Measurements from ENCODE around the gene PSMB2.
A peak's percentile ranks its signal among the peaks of the same experiment; 100 is the strongest.
"Not testable (repeated sequence)": the region's sequence is repeated elsewhere in the genome, so short reads cannot be mapped to it uniquely, and the experiment has no call there.

The PSMB2 gene

DNA sequence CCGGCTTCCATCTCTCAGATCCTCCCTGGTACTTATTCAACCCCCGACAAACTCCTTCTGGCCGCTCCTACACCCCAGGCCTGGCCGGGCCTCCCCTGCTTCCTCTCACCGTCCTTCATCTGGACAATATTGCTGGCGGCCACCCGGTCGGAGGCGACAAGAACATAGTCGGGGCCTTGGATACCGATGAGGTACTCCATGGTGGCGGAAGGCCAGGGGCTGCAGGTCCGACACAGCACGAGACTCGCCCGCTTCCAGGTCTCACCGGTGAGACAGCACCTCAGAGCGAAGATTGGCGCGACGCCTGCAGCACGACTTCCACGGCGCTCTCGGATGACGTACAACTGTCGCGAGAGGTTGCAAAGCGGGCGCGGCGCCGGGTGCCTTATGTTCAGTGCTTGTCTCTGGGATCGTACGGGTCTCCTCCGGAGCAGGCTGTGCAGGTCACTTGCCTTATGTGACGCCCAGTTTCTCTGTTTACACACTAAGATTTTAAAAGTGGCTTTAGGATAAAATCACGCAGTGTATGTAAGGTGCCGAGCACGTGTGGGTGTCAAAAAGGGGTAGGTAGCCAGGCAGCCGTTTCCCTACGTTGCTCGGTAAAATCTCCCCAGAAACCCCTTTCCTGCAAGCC, at the start of gene PSMB2:
Gene PSMB2 (minus strand): TSS at position 294 of the 634 bp plus-strand sequence. CDS start 94 bp downstream, at position 200.
- TF ChIP-seq L3MBTL2 (conservative IDR thresholded peaks at IDR 0.05), result peak; percentile 74
- peak; percentile 52; the same call in 1 of the 2 replicates for TF ChIP-seq ELF4 (IDR thresholded peaks at IDR 0.05)
- TF ChIP-seq, protein P1, sequence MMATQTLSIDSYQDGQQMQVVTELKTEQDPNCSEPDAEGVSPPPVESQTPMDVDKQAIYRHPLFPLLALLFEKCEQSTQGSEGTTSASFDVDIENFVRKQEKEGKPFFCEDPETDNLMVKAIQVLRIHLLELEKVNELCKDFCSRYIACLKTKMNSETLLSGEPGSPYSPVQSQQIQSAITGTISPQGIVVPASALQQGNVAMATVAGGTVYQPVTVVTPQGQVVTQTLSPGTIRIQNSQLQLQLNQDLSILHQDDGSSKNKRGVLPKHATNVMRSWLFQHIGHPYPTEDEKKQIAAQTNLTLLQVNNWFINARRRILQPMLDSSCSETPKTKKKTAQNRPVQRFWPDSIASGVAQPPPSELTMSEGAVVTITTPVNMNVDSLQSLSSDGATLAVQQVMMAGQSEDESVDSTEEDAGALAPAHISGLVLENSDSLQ (IDR thresholded peaks at IDR 0.05), result 0 out of 2 replicates have a peak, but pooled peaks have one; percentile 53
- no peak for TF ChIP-seq FOXK2 (IDR thresholded peaks at IDR 0.05)
- TF ChIP-seq BHLHE40 (IDR thresholded peaks at IDR 0.05; ENCODE audit: borderline replicate concordance), result no peak
- no peak for TF ChIP-seq CTBP1 (IDR thresholded peaks at IDR 0.05; ENCODE audit: borderline replicate concordance)
- peak; percentile 92 for DNase-seq (ENCODE audit: extremely low spot score)
- CTCF ChIA-PET, result interaction anchor here (0.7 kb wide), 1 partner anchor 811 kb away, joined by 4 read pairs; no protein-coding TSS in a partner anchor
- POLR2A ChIA-PET, result interaction anchor here (0.7 to 1.0 kb wide), 3 partner anchors 50 to 128 kb away, joined by 3 to 4 read pairs (median 3); partner anchors contain the start of gene CLSPN

DNA sequence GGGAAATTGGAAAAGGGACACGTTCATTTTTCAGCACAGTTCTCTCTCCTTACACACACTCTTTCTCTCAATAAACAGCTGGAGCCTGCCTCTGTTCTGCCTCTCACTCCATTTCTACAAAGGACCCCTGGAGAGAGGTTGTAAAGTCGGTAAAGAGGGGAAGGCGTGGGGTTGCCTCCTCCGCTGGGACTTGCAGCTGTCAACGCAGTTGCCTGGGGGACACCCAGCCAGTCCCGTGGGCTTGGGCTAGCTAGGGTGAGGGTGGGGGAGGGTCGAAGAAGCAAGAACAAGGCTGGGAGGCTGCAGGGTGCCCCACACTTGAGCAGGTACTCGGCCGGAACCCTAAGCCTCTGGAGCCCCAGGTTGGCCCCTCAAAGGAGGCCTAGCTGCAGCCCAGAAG, 49.8 kb upstream of the PSMB2 start:
- ChIA-PET CTCF (interaction anchor here (2.2 kb wide), 1 partner anchor 25 kb away, joined by 7 read pairs; no protein-coding TSS in a partner anchor), POLR2A (interaction anchor here (0.7 to 1.1 kb wide), 2 partner anchors 10 to 49 kb away, joined by 3 read pairs; no protein-coding TSS in a partner anchor)
- no peak for TF ChIP-seq CTBP1 (IDR thresholded peaks at IDR 0.05; ENCODE audit: borderline replicate concordance)
- no peak for TF ChIP-seq SP1 (IDR thresholded peaks at IDR 0.05)
- no peak for TF ChIP-seq BHLHE40 (IDR thresholded peaks at IDR 0.05; ENCODE audit: borderline replicate concordance)
- TF ChIP-seq LEF1 (IDR thresholded peaks at IDR 0.05; ENCODE audit: borderline replicate concordance), result no peak
- TF ChIP-seq ELF4 (IDR thresholded peaks at IDR 0.05), result no peak
- no peak for TF ChIP-seq ARNT (IDR thresholded peaks at IDR 0.05)
- TF ChIP-seq FOXM1 (IDR thresholded peaks at IDR 0.05; ENCODE audit: borderline replicate concordance), result no peak
- no peak for TF ChIP-seq TARDBP (IDR thresholded peaks at IDR 0.05)
- no peak for TF ChIP-seq NFRKB (IDR thresholded peaks at IDR 0.05)
- DNase-seq (ENCODE audit: extremely low spot score), result peak; percentile 33

DNA sequence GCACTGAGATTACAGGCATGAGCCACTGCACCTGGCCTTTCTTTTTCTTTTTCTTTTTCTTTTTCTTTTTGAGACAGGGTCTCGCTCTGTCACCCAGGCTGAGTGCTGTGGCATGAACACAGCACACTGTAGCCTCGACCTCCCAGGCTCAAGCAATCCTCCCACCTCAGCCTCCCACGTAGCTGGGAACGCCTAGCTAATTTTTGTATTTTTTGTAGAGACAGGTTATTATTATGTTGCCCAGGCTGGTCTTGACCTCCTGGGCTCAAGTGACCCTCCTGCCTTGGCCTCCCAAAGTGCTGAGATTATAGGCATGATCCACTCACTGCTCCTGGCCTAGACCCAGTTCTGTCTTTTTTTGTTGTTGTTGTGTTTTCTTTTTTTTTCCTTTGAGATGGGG, 48.8 kb upstream of the PSMB2 start:
- CTCF ChIA-PET, result interaction anchor here (2.2 kb wide), 1 partner anchor 26 kb away, joined by 7 read pairs; no protein-coding TSS in a partner anchor
- POLR2A ChIA-PET, result not testable (repeated sequence)

DNA sequence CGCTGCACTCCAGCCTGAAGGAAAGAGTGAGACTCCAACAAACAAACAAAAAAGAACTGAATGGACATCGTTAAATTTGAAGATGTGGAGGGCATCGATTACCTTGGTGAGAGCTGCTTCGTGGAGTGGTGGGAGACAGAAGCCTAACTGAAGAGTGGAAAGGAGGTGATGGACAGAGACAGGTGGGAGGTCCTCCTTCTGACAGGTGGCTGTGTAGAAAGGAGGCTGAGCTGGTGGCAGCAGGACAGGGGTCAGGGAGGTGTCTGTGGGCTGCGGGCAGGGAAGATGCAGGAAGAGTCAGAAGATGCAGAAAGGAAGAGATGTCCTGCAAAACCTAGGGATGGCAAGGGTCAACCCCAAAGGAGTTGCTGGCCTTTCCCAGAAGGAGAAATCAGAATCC, 46.8 kb upstream of the PSMB2 start:
- CTCF ChIA-PET, result no interaction called here
- no peak for DNase-seq (ENCODE audit: extremely low spot score)
- TF ChIP-seq FOXK2 (IDR thresholded peaks at IDR 0.05), result no peak
- no peak for TF ChIP-seq SP1 (IDR thresholded peaks at IDR 0.05)
- TF ChIP-seq SUZ12 (IDR thresholded peaks at IDR 0.05), result no peak
- POLR2A ChIA-PET, result no interaction called here

More for the DNA sequence above, 48.8 kb upstream of the PSMB2 start:
- not testable (repeated sequence) for DNase-seq (ENCODE audit: extremely low spot score)

DNA sequence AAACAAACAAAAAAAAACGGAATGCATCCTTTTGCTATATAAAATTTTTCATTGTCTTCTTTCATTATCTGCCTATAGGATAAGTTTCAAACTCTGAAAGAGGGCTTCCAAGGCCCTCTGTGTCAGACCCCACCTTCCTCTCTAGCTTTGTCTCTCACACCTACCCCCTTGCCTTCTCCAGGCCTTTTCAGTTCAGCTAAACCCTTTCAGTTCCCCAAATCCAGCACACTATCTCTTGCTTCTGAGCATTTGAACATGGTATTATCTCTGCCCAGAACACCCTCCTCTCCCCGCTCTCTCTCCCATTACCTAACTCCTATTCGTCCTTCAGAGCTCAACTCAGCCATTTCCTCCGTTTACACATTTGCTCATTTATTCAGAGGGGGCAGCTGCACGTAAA, 41.7 kb upstream of the PSMB2 start:
- DNase-seq (ENCODE audit: extremely low spot score), result no peak

DNA sequence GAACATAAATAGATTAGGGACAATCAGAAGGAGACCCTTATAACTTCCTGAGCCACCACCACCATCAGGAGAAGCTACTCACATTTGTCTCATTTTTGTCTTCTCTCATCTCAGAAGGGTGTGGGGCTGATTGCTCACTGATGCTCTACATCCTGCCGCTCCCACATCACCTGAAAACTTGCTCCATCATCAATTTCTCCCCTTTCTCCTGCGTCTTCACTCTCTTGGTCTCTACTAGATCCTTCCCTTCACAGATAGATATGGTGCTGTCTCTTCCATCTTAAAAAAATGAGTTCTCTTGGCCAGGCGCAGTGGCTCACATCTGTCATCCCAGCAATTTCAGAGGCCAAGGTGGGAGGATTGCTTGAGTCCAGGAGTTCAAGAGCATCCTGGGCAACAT, 38.9 kb upstream of the PSMB2 start:
- POLR2A ChIA-PET, result interaction anchor here (1.0 kb wide), 1 partner anchor 90 kb away, joined by 3 read pairs; the partner anchor contains the start of gene CLSPN
- no peak for DNase-seq (ENCODE audit: extremely low spot score)
- TF ChIP-seq NFRKB (IDR thresholded peaks at IDR 0.05) (no peak), FOXM1 (IDR thresholded peaks at IDR 0.05; ENCODE audit: borderline replicate concordance) (no peak), SUZ12 (IDR thresholded peaks at IDR 0.05) (no peak), ZNF384 (IDR thresholded peaks at IDR 0.05) (no peak), LEF1 (IDR thresholded peaks at IDR 0.05; ENCODE audit: borderline replicate concordance) (no peak), FOXK2 (IDR thresholded peaks at IDR 0.05) (no peak), CTBP1 (IDR thresholded peaks at IDR 0.05; ENCODE audit: borderline replicate concordance) (no peak), TARDBP (IDR thresholded peaks at IDR 0.05) (no peak), HDGF (IDR thresholded peaks at IDR 0.05; ENCODE audit: borderline replicate concordance) (no peak), ELF4 (IDR thresholded peaks at IDR 0.05) (no peak), ARNT (IDR thresholded peaks at IDR 0.05) (no peak), SP1 (IDR thresholded peaks at IDR 0.05) (no peak), FOXA1 (IDR thresholded peaks at IDR 0.05) (no peak)
- TF ChIP-seq, protein P1 (IDR thresholded peaks at IDR 0.05), result no peak
- CTCF ChIA-PET, result interaction anchor here (1.0 kb wide), 1 partner anchor 34 kb away, joined by 3 read pairs; no protein-coding TSS in a partner anchor

More for the DNA sequence above, 41.7 kb upstream of the PSMB2 start:
- TF ChIP-seq ARNT (IDR thresholded peaks at IDR 0.05), result no peak
- CTCF ChIA-PET, result no interaction called here
- POLR2A ChIA-PET, result no interaction called here

DNA sequence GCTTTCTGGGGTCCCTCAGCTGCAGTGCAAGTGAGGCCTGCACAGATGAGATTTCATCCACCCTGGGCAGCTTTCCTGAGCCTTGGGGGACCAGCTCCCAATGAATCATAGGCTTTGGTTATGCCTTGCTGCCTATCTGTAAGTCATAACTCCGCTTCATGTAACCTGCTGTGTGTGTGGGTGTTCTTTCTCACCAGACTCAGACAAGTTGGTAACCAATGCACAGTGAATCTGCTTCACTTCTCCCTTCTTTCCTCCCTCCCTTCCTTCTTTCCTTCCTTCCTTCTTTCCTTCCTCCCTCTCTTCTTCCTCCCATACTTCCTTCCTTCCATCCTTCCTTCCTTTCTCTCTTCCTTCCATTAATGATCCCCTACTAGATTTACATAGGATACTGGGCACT, 34.4 kb upstream of the PSMB2 start:
- no peak for DNase-seq (ENCODE audit: extremely low spot score)
- TF ChIP-seq L3MBTL2 (conservative IDR thresholded peaks at IDR 0.05) (no peak), CTBP1 (IDR thresholded peaks at IDR 0.05; ENCODE audit: borderline replicate concordance) (no peak), NFRKB (IDR thresholded peaks at IDR 0.05) (no peak), SUZ12 (IDR thresholded peaks at IDR 0.05) (no peak)
- CTCF ChIA-PET, result no interaction called here
- POLR2A ChIA-PET, result no interaction called here

DNA sequence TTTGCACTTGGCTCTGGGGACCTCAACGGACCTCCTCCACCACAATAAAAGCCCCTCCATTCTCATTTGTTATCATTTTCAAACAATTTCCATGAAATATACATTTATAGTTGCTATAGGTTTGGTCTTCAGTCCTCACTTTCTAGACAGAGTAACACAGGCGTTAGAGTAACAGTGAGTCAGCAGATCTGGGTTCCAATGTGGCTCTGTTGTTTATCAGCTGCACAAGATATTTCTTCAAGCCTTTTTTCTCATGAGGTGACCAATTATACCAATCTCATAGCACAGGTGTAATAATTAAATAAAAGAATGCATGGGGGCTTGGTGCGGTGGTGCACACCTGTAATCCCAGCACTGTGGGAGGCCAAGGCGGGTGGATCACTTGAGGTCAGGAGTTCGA, 32.8 kb upstream of the PSMB2 start:
- POLR2A ChIA-PET, result no interaction called here
- CTCF ChIA-PET, result no interaction called here
- DNase-seq (ENCODE audit: extremely low spot score), result no peak
- TF ChIP-seq ZNF384 (IDR thresholded peaks at IDR 0.05), result no peak
- no peak for TF ChIP-seq FOXK2 (IDR thresholded peaks at IDR 0.05)
- no peak for TF ChIP-seq SUZ12 (IDR thresholded peaks at IDR 0.05)
- no peak for TF ChIP-seq FOXA1 (IDR thresholded peaks at IDR 0.05)
- TF ChIP-seq HDGF (IDR thresholded peaks at IDR 0.05; ENCODE audit: borderline replicate concordance), result no peak
- TF ChIP-seq, protein P1 (IDR thresholded peaks at IDR 0.05), result no peak
- no peak for TF ChIP-seq LEF1 (IDR thresholded peaks at IDR 0.05; ENCODE audit: borderline replicate concordance)
- TF ChIP-seq CTBP1 (IDR thresholded peaks at IDR 0.05; ENCODE audit: borderline replicate concordance), result no peak
- no peak for TF ChIP-seq ARNT (IDR thresholded peaks at IDR 0.05)
- TF ChIP-seq NFRKB (IDR thresholded peaks at IDR 0.05), result no peak
- TF ChIP-seq L3MBTL2 (conservative IDR thresholded peaks at IDR 0.05), result no peak
- no peak for TF ChIP-seq SP1 (IDR thresholded peaks at IDR 0.05)

All from HEK293T (cell line).